Transverse colon (tissue), 4 donors: Measurements from ENCODE around the gene ABTB2.

ENCODE experiments used
- CTCF ChIP-seq, 5 experiments: fragments of 200-600 bp in 3 of 5; fragments of 450-650 bp in 2 of 5; sonication (generic) in 3 of 5; IDR thresholded peaks; 1 replicate in 2 of 5; 2 replicates in 3 of 5; pipeline ENCODE4 v1.5.1; 2016 to 2017; ENCODE audit warnings: antibody characterized with exemption in 5 of 5, inconsistent platforms in 3 of 5, mild to moderate bottlenecking in 2 of 5, moderate library complexity in 1 of 5
- EP300 ChIP-seq: sonication (generic); formaldehyde crosslinking; IDR thresholded peaks from one replicate; pipeline ENCODE4 v1.6.1; 2017; ENCODE audit warnings: antibody characterized with exemption, low read depth
- POLR2A ChIP-seq: fragments of 450-650 bp; IDR thresholded peaks from one replicate; pipeline ENCODE4 v1.6.1; 2016; ENCODE audit warnings: antibody characterized with exemption, mild to moderate bottlenecking, moderate library complexity
- POLR2AphosphoS5 ChIP-seq, 3 donors: sonication (generic); formaldehyde crosslinking; IDR thresholded peaks; one replicate each; pipeline ENCODE4 v1.6.1; 2016; ENCODE audit warnings: antibody characterized with exemption in 3 of 3

- TF ChIP-seq POLR2AphosphoS5 (IDR thresholded peaks at IDR 0.05) (no peak), CTCF (IDR thresholded peaks at IDR 0.05) (no peak), POLR2A (no peak), EP300 (no peak)
These were observed 29.8 kb upstream of the ABTB2 start for GRCh38 chr11:34387653-34388052.
